Right atrium auricular region (tissue), 2 donors: ENCODE data around the gene PC. TPM values are rescaled to one million over a fixed set of nuclear protein-coding genes. Genes with fewer than 3 reads are reported as not detected.

ENCODE experiments used
- DNase-seq: peaks from one replicate; pipeline ENCODE4 v3.0.0-alpha.2; 2019; ENCODE audit warnings: low spot score
- H3K27ac ChIP-seq, 2 donors: fragments of 200-600 bp; sonication (generic); 1 replicate in 1 of 2; 2 replicates in 1 of 2; pipeline ENCODE4 v1.5.1; 2016 to 2019
- H3K27me3 ChIP-seq, 2 donors: fragments of 200-600 bp; sonication (generic); one replicate each; pipeline versions ENCODE4 v1.5.1 to v1.6.0; 2017 to 2019
- H3K36me3 ChIP-seq: fragments of 200-600 bp; sonication (generic); one replicate; pipeline ENCODE4 v1.5.1; 2016
- H3K4me1 ChIP-seq, 2 donors: fragments of 200-600 bp; sonication (generic); one replicate each; pipeline versions ENCODE4 v1.5.1 to v1.6.0; 2017 to 2019
- H3K4me3 ChIP-seq, 2 donors: fragments of 200-600 bp; sonication (generic); 1 replicate in 1 of 2; 2 replicates in 1 of 2; pipeline ENCODE4 v1.5.1; 2017 to 2019; ENCODE audit warnings: mild to moderate bottlenecking in 1 of 2, moderate library complexity in 1 of 2
- H3K9me3 ChIP-seq, 2 donors: fragments of 200-600 bp; sonication (generic); one replicate each; pipeline ENCODE4 v1.5.1; 2019
- CTCF ChIP-seq, 2 donors: fragments of 200-600 bp; sonication (generic); IDR thresholded peaks; one replicate each; pipeline ENCODE4 v1.5.1; 2019; ENCODE audit warnings: antibody characterized with exemption in 2 of 2
- total RNA-seq, 2 donors: library from RNA; depleted of rRNA; stranded (reverse); fragments of >200 nt; gene quantifications; one replicate each; pipeline ENCODE4 v1.1.0, GENCODE V29; 2016

PC gene
- total RNA-seq, 2 donors from 2014 or later, result 8.6 to 9.3 TPM

DNA sequence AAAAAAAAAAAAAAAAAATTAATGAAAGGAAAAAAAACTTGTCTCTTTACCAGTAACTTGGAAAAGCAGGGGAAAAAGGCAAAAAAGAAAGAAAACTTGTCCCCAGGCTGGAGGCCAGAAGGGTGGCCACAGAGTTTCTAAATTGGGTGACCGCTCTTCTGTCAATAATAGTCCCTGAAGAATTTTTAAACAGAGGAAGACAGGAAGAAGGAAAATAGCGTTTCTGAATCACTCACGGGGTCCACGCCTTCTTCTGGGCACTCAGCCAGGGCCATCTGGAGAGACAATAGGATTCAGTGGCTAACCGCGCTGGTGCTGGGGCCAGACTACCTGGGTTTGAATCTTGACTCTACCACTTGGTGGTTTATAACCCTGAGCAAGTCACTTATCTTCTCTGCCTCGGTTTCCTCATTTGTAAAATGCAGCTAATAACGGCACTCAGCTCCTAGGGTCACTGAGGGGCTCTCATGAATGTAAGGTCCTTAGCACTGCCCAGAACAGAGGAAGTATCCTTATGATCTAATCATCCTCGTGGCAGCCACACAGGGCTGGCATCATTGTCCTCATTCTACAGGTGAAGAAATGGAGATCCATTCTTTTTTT, 23.9 kb upstream of the PC start:
- H3K36me3 ChIP-seq, result no peaks in the 10 kb centered on the region
- H3K27me3 ChIP-seq, result no peaks in the 10 kb centered on the region
- peaks cover 0 to 19% of the 10 kb centered on the region in 2 donors for H3K4me1 ChIP-seq
- no peak overlapping the region for H3K27ac ChIP-seq
- H3K9me3 ChIP-seq, result peaks cover 5 to 9% of the 10 kb centered on the region in 2 donors
- peak; percentile 88 for DNase-seq
- TF ChIP-seq CTCF (IDR thresholded peaks at IDR 0.05), result no peak
- H3K4me3 ChIP-seq, result no peak overlapping the region

DNA sequence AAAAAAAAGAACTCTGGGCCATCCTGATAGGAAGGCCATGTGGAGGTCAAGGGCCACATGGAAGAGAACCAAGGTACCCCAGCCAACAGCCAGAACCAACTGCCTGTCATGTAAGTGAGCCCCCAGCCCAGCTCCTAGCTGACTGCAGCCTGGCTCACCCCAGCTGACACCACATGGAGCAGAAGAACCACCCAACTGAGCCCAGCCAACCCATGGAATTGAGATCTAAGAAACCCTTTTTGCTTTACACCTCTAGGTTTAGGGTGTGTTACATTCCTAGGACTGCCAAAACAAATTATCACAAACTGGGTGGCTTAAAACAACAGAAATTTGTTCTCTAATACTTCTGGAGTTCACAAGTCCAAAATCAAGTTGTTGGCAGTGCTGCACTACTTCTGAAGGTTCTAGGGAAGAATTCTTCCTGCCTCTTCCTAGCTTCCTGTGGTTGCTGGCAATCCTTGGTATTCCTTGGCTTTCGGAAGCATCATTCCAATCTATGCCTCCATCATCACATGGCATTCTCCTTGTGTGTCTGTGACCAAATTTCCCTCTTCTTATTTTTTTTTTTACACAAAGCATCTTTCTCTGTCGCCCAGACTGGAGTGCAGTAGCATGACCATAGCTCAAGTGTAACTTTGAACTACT, 21.3 kb upstream of the PC start:
- TF ChIP-seq CTCF (IDR thresholded peaks at IDR 0.05), result no peak
- H3K4me3 ChIP-seq, result no peak overlapping the region
- peaks cover 0 to 8% of the 10 kb centered on the region in 2 donors for H3K4me1 ChIP-seq
- H3K9me3 ChIP-seq, result peaks cover 5 to 9% of the 10 kb centered on the region in 2 donors
- no peak for DNase-seq
- H3K27me3 ChIP-seq, result no peaks in the 10 kb centered on the region
- H3K27ac ChIP-seq, result no peak overlapping the region
- no peaks in the 10 kb centered on the region for H3K36me3 ChIP-seq

GRCh38 chr11:66978717-66979116, 20.5 kb upstream of the PC start:
- no peak overlapping the region for H3K4me3 ChIP-seq
- no peak overlapping the region for H3K27ac ChIP-seq
- no peak for TF ChIP-seq CTCF (IDR thresholded peaks at IDR 0.05)
- H3K4me1 ChIP-seq, result peaks cover 0 to 8% of the 10 kb centered on the region in 2 donors
- no peak for DNase-seq
- peaks cover 5 to 9% of the 10 kb centered on the region in 2 donors for H3K9me3 ChIP-seq
- no peaks in the 10 kb centered on the region for H3K27me3 ChIP-seq
- H3K36me3 ChIP-seq, result no peaks in the 10 kb centered on the region

- no peak overlapping the region for H3K27ac ChIP-seq
- peaks cover 5 to 9% of the 10 kb centered on the region in 2 donors for H3K9me3 ChIP-seq
- no peaks in the 10 kb centered on the region for H3K36me3 ChIP-seq
- H3K4me3 ChIP-seq, result no peak overlapping the region
- H3K27me3 ChIP-seq, result no peaks in the 10 kb centered on the region
- no peak for DNase-seq
- H3K4me1 ChIP-seq, result peaks cover 0 to 8% of the 10 kb centered on the region in 2 donors
- TF ChIP-seq CTCF (IDR thresholded peaks at IDR 0.05), result no peak
These were observed 20.0 kb upstream of the PC start for GRCh38 chr11:66978229-66978628.

- H3K4me1 ChIP-seq, result peaks cover 0 to 7% of the 10 kb centered on the region in 2 donors
- H3K27ac ChIP-seq, result no peak overlapping the region
- H3K9me3 ChIP-seq, result peaks cover 5 to 9% of the 10 kb centered on the region in 2 donors
- no peaks in the 10 kb centered on the region for H3K36me3 ChIP-seq
- H3K27me3 ChIP-seq, result no peaks in the 10 kb centered on the region
- no peak for TF ChIP-seq CTCF (IDR thresholded peaks at IDR 0.05)
- no peak overlapping the region for H3K4me3 ChIP-seq
- DNase-seq, result no peak
These were observed 18.7 kb upstream of the PC start for GRCh38 chr11:66976925-66977324.
